ENCODE measurements around the gene PDCD11. TPM values are rescaled to one million over a fixed set of nuclear protein-coding genes. Genes with fewer than 3 reads are reported as not detected.

PDCD11 gene
- total and polyA plus RNA-seq, 4 donors: 8.3 to 20.9 (median 9.8) TPM

GRCh38 chr10:103466734-103467133, 70.3 kb downstream of the PDCD11 start:
- 83% methylated on average over 3 of the region's 3 CpGs for WGBS
- Histone ChIP-seq H3K9ac (ENCODE audit: low read depth in 1 of 2, low read length in 2 of 2) (no peak overlapping the region), H3K9me3 (ENCODE audit: control insufficient read depth in 4 of 4, low read length in 3 of 4) (no peaks in the 10 kb centered on the region), H3K27me3 (ENCODE audit: control insufficient read depth in 4 of 4, insufficient read depth in 4 of 4, low read length in 3 of 4) (no peaks in the 10 kb centered on the region), H3K4me1 (ENCODE audit: control insufficient read depth in 4 of 4, insufficient read depth in 4 of 4, low read length in 3 of 4) (no peaks in the 10 kb centered on the region), H3K4me3 (ENCODE audit: low read depth in 1 of 3, low read length in 3 of 3) (no peak overlapping the region), H3K27ac (ENCODE audit: low read depth in 1 of 2, low read length in 2 of 2) (no peak overlapping the region), H3K36me3 (ENCODE audit: control insufficient read depth in 4 of 4, insufficient read depth in 3 of 4, low read depth in 1 of 4, low read length in 3 of 4) (no peaks in the 10 kb centered on the region)
- DNase-seq (ENCODE audit: low spot score): no peak
- TF ChIP-seq SP1 (IDR thresholded peaks at IDR 0.05): no peak
- no peak for TF ChIP-seq ZBTB33 (IDR thresholded peaks at IDR 0.05)
- TF ChIP-seq JUND (IDR thresholded peaks at IDR 0.05): no peak
- TF ChIP-seq ATF3 (IDR thresholded peaks at IDR 0.05): no peak

- DNase-seq (ENCODE audit: low spot score): no peak
Observed at GRCh38 chr10:103467406-103467805, 71.0 kb downstream of the PDCD11 start.

GRCh38 chr10:103469201-103469600, 72.8 kb downstream of the PDCD11 start:
- no peaks in the 10 kb centered on the region for H3K9me3 ChIP-seq (ENCODE audit: control insufficient read depth in 4 of 4, low read length in 3 of 4)
- no peak for DNase-seq (ENCODE audit: low spot score)
- H3K4me3 ChIP-seq (ENCODE audit: low read depth in 1 of 3, low read length in 3 of 3): no peak overlapping the region
- TF ChIP-seq TAF1 (conservative IDR thresholded peaks at IDR 0.05) (no peak), NR2F2 (IDR thresholded peaks at IDR 0.05) (no peak)
- 62% methylated on average over 5 of the region's 5 CpGs for WGBS
- no peak overlapping the region for H3K9ac ChIP-seq (ENCODE audit: low read depth in 1 of 2, low read length in 2 of 2)
- no peaks in the 10 kb centered on the region for H3K36me3 ChIP-seq (ENCODE audit: control insufficient read depth in 4 of 4, insufficient read depth in 3 of 4, low read depth in 1 of 4, low read length in 3 of 4)
- H3K27ac ChIP-seq (ENCODE audit: low read depth in 1 of 2, low read length in 2 of 2): no peak overlapping the region
- H3K4me1 ChIP-seq (ENCODE audit: control insufficient read depth in 4 of 4, insufficient read depth in 4 of 4, low read length in 3 of 4): no peaks in the 10 kb centered on the region
- H3K27me3 ChIP-seq (ENCODE audit: control insufficient read depth in 4 of 4, insufficient read depth in 4 of 4, low read length in 3 of 4): no peaks in the 10 kb centered on the region

More at GRCh38 chr10:103467406-103467805, 71.0 kb downstream of the PDCD11 start:
- no peak for TF ChIP-seq TAF1 (conservative IDR thresholded peaks at IDR 0.05)
- H3K9me3 ChIP-seq (ENCODE audit: control insufficient read depth in 4 of 4, low read length in 3 of 4): no peaks in the 10 kb centered on the region
- H3K4me1 ChIP-seq (ENCODE audit: control insufficient read depth in 4 of 4, insufficient read depth in 4 of 4, low read length in 3 of 4): no peaks in the 10 kb centered on the region
- H3K9ac ChIP-seq (ENCODE audit: low read depth in 1 of 2, low read length in 2 of 2): no peak overlapping the region
- WGBS: 86% methylated on average over 7 of the region's 7 CpGs
- no peaks in the 10 kb centered on the region for H3K27me3 ChIP-seq (ENCODE audit: control insufficient read depth in 4 of 4, insufficient read depth in 4 of 4, low read length in 3 of 4)
- H3K4me3 ChIP-seq (ENCODE audit: low read depth in 1 of 3, low read length in 3 of 3): no peak overlapping the region
- no peaks in the 10 kb centered on the region for H3K36me3 ChIP-seq (ENCODE audit: control insufficient read depth in 4 of 4, insufficient read depth in 3 of 4, low read depth in 1 of 4, low read length in 3 of 4)
- H3K27ac ChIP-seq (ENCODE audit: low read depth in 1 of 2, low read length in 2 of 2): no peak overlapping the region

- DNase-seq (ENCODE audit: low spot score): no peak
- H3K4me1 ChIP-seq (ENCODE audit: control insufficient read depth in 4 of 4, insufficient read depth in 4 of 4, low read length in 3 of 4): no peaks in the 10 kb centered on the region
- no peaks in the 10 kb centered on the region for H3K36me3 ChIP-seq (ENCODE audit: control insufficient read depth in 4 of 4, insufficient read depth in 3 of 4, low read depth in 1 of 4, low read length in 3 of 4)
- H3K9ac ChIP-seq (ENCODE audit: low read depth in 1 of 2, low read length in 2 of 2): no peak overlapping the region
- H3K27ac ChIP-seq (ENCODE audit: low read depth in 1 of 2, low read length in 2 of 2): no peak overlapping the region
- H3K4me3 ChIP-seq (ENCODE audit: low read depth in 1 of 3, low read length in 3 of 3): no peak overlapping the region
- WGBS: 64% methylated on average over 14 of the region's 14 CpGs
- H3K9me3 ChIP-seq (ENCODE audit: control insufficient read depth in 4 of 4, low read length in 3 of 4): no peaks in the 10 kb centered on the region
- H3K27me3 ChIP-seq (ENCODE audit: control insufficient read depth in 4 of 4, insufficient read depth in 4 of 4, low read length in 3 of 4): no peaks in the 10 kb centered on the region
- TF ChIP-seq RXRA (IDR thresholded peaks at IDR 0.05): no peak
- TF ChIP-seq ATF3 (IDR thresholded peaks at IDR 0.05): no peak
- TF ChIP-seq ZBTB33 (IDR thresholded peaks at IDR 0.05): no peak
- no peak for TF ChIP-seq FOXA2 (IDR thresholded peaks at IDR 0.05)
Observed at GRCh38 chr10:103470761-103471653, 74.6 kb downstream of the PDCD11 start.

Data from liver (tissue), 9 donors.